Keratinocyte (primary cell): ENCODE results near the gene LCN2.

Source experiments
- EZH2 ChIP-seq: IDR thresholded peaks from one replicate; pipeline ENCODE4 v1.6.1; 2012; ENCODE audit warnings: inconsistent platforms, mild to moderate bottlenecking, low read length, moderate library complexity
- TF ChIP-seq, protein P1 (sequence below), 3 experiments: IDR thresholded peaks in 1 of 3; conservative IDR thresholded peaks in 1 of 3; optimal IDR thresholded peaks in 1 of 3; 2 replicates in 2 of 3; 3 replicates in 1 of 3; pipeline versions ENCODE3 to v1.5.1; 2011; ENCODE audit warnings: low read length in 3 of 3, mild to moderate bottlenecking in 3 of 3, moderate library complexity in 2 of 3, control low read depth in 1 of 3, inconsistent platforms in 1 of 3; ENCODE audit not compliant: insufficient read depth in 2 of 3; ENCODE audit errors: extremely low read depth in 1 of 3

DNA sequence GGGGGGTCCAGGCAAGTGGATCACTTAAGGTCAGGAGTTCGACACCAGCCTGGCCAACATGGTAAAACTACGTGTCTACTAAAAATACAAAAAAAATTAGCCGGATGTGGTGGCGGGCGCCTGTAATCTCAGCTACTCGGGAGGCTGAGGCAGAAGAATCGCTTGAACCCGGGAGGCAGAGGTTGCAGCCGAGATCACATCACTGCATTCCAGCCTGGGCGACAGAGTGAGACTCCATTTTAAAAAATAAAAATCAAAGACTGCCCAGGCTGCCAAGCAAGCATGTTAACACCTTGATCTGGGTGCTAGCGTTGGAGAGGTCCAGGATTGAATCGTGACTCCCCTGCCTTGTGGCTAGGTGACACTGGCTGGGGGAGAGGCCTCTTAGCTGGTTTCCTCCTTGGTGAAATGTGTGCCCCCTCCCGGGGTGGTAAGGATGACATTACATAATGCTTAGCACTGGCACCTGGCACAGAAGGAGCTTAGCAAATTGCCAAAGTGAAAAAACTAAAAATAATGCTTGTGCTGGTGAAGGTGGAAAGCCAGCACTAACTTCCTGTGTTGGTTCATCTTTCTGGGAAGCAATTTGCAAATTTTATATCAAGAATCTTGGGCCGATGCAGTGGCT lies 44.3 kb downstream of the LCN2 start:
- TF ChIP-seq, protein P1, sequence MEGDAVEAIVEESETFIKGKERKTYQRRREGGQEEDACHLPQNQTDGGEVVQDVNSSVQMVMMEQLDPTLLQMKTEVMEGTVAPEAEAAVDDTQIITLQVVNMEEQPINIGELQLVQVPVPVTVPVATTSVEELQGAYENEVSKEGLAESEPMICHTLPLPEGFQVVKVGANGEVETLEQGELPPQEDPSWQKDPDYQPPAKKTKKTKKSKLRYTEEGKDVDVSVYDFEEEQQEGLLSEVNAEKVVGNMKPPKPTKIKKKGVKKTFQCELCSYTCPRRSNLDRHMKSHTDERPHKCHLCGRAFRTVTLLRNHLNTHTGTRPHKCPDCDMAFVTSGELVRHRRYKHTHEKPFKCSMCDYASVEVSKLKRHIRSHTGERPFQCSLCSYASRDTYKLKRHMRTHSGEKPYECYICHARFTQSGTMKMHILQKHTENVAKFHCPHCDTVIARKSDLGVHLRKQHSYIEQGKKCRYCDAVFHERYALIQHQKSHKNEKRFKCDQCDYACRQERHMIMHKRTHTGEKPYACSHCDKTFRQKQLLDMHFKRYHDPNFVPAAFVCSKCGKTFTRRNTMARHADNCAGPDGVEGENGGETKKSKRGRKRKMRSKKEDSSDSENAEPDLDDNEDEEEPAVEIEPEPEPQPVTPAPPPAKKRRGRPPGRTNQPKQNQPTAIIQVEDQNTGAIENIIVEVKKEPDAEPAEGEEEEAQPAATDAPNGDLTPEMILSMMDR (optimal IDR thresholded peaks at IDR 0.05 in 1 of 3, IDR thresholded peaks at IDR 0.05 in 1 of 3, conservative IDR thresholded peaks at IDR 0.05 in 1 of 3; ENCODE audit: extremely low read depth in 1 of 3, insufficient read depth in 2 of 3, low read length in 3 of 3): no peak
- TF ChIP-seq EZH2: no peak
